ENCODE data around the gene INPP4B. TPM values are rescaled to one million over a fixed set of nuclear protein-coding genes. Genes with fewer than 3 reads are reported as not detected.

The INPP4B gene
- total and polyA plus RNA-seq, 2 of the 4 experiments (the other 2 are of a cell fraction) = 1.8 to 14.0 TPM

GRCh38 chr4:142440093-142440492, 406.0 kb downstream of the INPP4B start:
- H2BK15ac ChIP-seq (ENCODE audit: low read depth, low read length) = 0 out of 3 replicates have a peak overlapping the region, but pooled peaks have one; percentile 68
- intact Hi-C loops (cut with micrococcal nuclease) (no loop called here), in situ Hi-C loops (cut with MboI; ENCODE audit: low sequenced_read_pairs) (no loop called here), dilution Hi-C loops (cut with HindIII; ENCODE audit: low sequenced_read_pairs, unreplicated experiment) (no loop called here)
- no peaks in the 10 kb centered on the region for H3K27me3 ChIP-seq (ENCODE audit: control insufficient read depth, insufficient read depth, low read length)
- no peaks in the 10 kb centered on the region for H3K9me1 ChIP-seq (ENCODE audit: insufficient read depth, low read length)
- ChIA-PET POLR2A (ENCODE audit: unreplicated experiment) (no interaction called here), CTCF (no interaction called here)
- H2BK120ac ChIP-seq (ENCODE audit: low read depth, low read length) = no peak overlapping the region
- peak overlapping the region; percentile 50 for H2BK5ac ChIP-seq (ENCODE audit: low read depth, low read length, poor library complexity, severe bottlenecking)
- TF ChIP-seq USF2 (IDR thresholded peaks at IDR 0.05; ENCODE audit: low read depth, low read length) = no peak
- no peak for TF ChIP-seq RAD21 (IDR thresholded peaks at IDR 0.05; ENCODE audit: low read length)
- no peak for TF ChIP-seq FOS (IDR thresholded peaks at IDR 0.05; ENCODE audit: low read depth, low read length)
- no peak for TF ChIP-seq CTCF (conservative IDR thresholded peaks at IDR 0.05; ENCODE audit: low read depth, low read length)
- TF ChIP-seq RFX5 (IDR thresholded peaks at IDR 0.05; ENCODE audit: low read depth, low read length) = no peak
- no peak for TF ChIP-seq MAFK (IDR thresholded peaks at IDR 0.05; ENCODE audit: low read depth, low read length)
- TF ChIP-seq NFE2L2 (IDR thresholded peaks at IDR 0.05; ENCODE audit: low read depth, low read length) = no peak
- TF ChIP-seq CEBPB (IDR thresholded peaks at IDR 0.05; ENCODE audit: low read depth, low read length) = no peak
- no peak for TF ChIP-seq CHD1 (IDR thresholded peaks at IDR 0.05; ENCODE audit: low read depth, low read length)
- no peak for TF ChIP-seq MAZ (IDR thresholded peaks at IDR 0.05; ENCODE audit: borderline replicate concordance, low read depth, low read length)
- TF ChIP-seq MXI1 (IDR thresholded peaks at IDR 0.05; ENCODE audit: borderline replicate concordance, low read depth, low read length) = no peak
- no peak for TF ChIP-seq POLR2A (IDR thresholded peaks at IDR 0.05; ENCODE audit: low read depth, low read length)
- TF ChIP-seq SMC3 (IDR thresholded peaks at IDR 0.05; ENCODE audit: low read depth, low read length) = no peak
- TF ChIP-seq BHLHE40 (IDR thresholded peaks at IDR 0.05; ENCODE audit: low read depth, low read length) = no peak
- no peak for TF ChIP-seq ELK1 (IDR thresholded peaks at IDR 0.05; ENCODE audit: borderline replicate concordance, low read depth, low read length)
- H2AK9ac ChIP-seq (replicated peaks; ENCODE audit: low read depth, low read length, poor library complexity) = no peak overlapping the region
- BruUV-seq (replicated peaks) = no TSS peak
- H3K18ac ChIP-seq (ENCODE audit: low read depth, low read length) = no peak overlapping the region
- WGBS, 2 experiments (ENCODE audit: extremely low coverage in 2 of 2, insufficient read length in 1 of 2) = no CpG with 5 or more reads among the region's 2 CpGs
- no peak overlapping the region for H3K23ac ChIP-seq (ENCODE audit: low read depth, low read length)
- H3K4me3 ChIP-seq (ENCODE audit: insufficient read depth, low read depth, low read length) = no peak overlapping the region
- no peak overlapping the region for H3K9ac ChIP-seq (ENCODE audit: low read depth, low read length)
- peak overlapping the region in 1 of 2 experiments; percentile 76; a peak in 2 of 4 replicates for H4K8ac ChIP-seq (ENCODE audit: low read depth in 2 of 2, low read length in 2 of 2)
- ATAC-seq (ENCODE audit: low read depth) (peak; percentile 54), DNase-seq (peak; percentile 29)
- H3K4ac ChIP-seq (ENCODE audit: low read depth, low read length) = peak overlapping the region; percentile 56; the same call in 1 of the 2 replicates
- H3K56ac ChIP-seq (ENCODE audit: extremely low read depth, insufficient read depth, low read length) = no peak overlapping the region
- H3K4me1 ChIP-seq (ENCODE audit: control insufficient read depth, insufficient read depth, low read length) = no peaks in the 10 kb centered on the region
- H2BK20ac ChIP-seq (ENCODE audit: low read depth, low read length) = peak overlapping the region; percentile 45; the same call in 1 of the 2 replicates
- no peaks in the 10 kb centered on the region for H3K36me3 ChIP-seq (ENCODE audit: control insufficient read depth, insufficient read depth, low read length)
- peak overlapping the region; percentile 31; the same call in 1 of the 2 replicates for H2AK5ac ChIP-seq (ENCODE audit: low read depth, low read length)
- no peak overlapping the region for H3K27ac ChIP-seq (ENCODE audit: insufficient read depth, low read length)
- H3K79me1 ChIP-seq (ENCODE audit: low read depth in 1 of 2, low read length in 2 of 2) = no peaks in the 10 kb centered on the region
- H3K4me2 ChIP-seq (ENCODE audit: low read depth, low read length) = no peak overlapping the region
- H4K91ac ChIP-seq (ENCODE audit: insufficient read depth, low read depth, low read length) = no peak overlapping the region
- no peak overlapping the region for H3K14ac ChIP-seq (replicated peaks; ENCODE audit: low read depth, low read length)
- H4K20me1 ChIP-seq (ENCODE audit: insufficient read depth, low read length) = no peaks in the 10 kb centered on the region
- H3K9me3 ChIP-seq (ENCODE audit: control insufficient read depth, insufficient read depth, low read length) = peaks cover 2% of the 10 kb centered on the region; the same call in 1 of the 2 replicates
- H2AFZ ChIP-seq (replicated peaks; ENCODE audit: low read length, poor library complexity) = no peak overlapping the region
- no peak overlapping the region for H4K5ac ChIP-seq (ENCODE audit: low read depth, low read length)
